Measurements from ENCODE around the gene SHROOM1.
"Not testable (repeated sequence)": the region's sequence is repeated elsewhere in the genome, so short reads cannot be mapped to it uniquely, and the experiment has no call there.

Gene SHROOM1

GRCh38 chr5:132804219-132804618, 26.2 kb downstream of the SHROOM1 start:
- DNase-seq, result not testable (repeated sequence)

DNA sequence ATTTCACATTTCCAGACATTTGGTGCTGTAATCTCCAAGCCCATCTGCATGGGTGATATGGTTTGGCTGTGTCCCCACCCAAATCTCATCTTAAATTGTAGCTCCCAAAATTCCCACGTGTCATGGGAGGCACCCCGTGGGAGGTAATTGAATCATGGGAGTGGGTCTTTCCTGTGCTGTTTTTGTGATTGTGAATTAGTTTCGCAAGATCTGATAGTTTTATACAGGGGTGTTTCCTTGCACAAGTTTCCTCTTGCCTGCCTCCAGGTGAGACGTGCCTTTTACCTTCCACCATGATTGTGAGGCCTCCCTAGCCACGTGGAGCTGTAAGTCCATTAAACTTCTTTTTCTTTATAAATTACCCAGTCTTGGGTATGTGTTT, 27.8 kb downstream of the SHROOM1 start:
- not testable (repeated sequence) for DNase-seq

GRCh38 chr5:132802044-132802684, 28.3 kb downstream of the SHROOM1 start:
- DNase-seq, result no peak

DNA sequence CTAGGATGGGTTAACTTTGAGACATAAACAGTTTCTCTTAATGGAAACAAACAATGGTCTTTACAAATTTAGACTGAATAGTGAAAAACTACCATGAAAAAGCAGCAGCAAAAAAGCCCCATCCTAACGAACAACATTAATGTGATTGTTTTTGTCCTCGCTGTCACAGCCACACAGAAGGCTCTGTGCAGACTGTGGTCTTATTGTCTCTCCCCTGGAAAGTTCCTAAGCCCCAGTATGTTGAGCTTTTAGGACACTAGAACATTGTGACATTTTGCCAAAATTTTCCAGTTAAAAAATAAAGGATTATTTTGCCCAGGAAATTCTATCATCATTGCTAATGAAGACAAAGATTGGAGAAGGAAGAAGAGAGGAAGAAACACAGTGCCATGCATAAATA, 29.9 kb downstream of the SHROOM1 start:
- DNase-seq, result no peak

DNA sequence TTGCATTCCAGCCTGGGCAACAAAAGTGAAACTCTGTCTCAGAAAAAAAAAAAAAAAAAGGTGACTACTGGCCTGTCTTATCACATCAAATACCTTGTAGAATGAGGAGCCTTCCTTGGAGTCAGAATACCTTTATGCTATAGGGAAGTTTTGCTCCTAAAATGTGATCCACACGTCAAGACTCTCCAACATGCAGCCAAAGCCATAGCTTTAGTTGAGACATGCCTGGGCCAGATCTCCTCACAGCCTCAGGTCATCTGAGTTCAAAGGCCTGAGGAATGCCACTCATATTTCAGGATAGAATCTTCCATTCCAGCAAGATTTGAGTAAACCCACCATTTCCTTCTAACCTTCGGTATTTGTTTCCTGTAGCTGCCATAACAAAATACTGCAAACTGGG, 31.1 kb downstream of the SHROOM1 start:
- DNase-seq, result no peak

GRCh38 chr5:132797651-132798050, 32.8 kb downstream of the SHROOM1 start:
- no peak for DNase-seq

DNA sequence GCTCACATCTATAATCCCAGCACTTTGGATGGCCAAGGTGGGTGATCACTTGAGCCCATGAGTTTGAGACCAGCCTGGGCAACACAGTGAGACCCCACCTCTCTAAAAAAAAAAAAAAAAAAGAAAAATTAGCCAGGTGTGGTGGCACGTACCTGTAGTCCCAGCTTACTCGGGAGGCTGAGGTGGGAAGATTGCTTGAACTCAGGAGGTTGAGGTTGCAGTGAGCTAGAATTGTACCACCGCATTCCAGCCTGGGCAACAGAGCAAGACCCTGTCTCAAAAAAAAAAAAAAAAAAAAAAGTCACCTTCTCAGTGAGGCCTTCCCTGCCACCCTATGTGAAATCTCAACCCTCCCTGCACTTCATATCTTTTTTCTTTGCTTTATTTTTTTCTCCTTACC, 39.4 kb downstream of the SHROOM1 start:
- DNase-seq, result no peak

DNA sequence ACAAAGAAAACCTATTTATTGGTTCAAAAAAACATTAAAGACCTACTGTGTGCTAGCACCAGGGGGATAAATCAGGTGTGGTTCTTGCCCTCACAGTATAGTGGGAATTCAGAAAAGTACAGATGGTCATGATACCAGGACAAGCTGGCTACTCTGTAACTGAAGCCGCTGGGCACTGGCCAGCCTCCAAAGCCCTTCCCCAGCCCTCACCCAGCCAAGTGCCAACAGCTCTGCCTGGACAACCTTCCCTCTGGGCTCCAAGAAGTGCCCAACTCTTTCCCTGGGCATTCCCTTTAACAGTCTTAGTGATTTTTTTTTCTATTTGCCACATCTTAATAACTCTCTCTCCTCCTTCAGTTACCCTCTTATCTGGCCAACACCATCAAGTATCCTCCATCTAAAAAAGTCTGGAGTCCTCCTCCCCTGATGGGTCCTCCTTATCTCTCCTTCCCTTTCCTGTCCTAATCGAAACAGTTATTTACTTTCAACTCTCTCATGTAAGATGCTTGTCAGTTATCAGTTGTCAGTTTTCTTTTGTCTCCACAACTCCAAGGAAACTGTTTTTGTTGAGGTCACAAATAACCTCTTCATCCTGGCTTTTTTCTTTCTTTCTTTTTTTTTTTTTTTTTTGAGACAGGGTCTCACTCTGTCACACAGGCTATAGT, 40.1 kb downstream of the SHROOM1 start:
- no peak for DNase-seq

GRCh38 chr5:132788990-132789886, 41.2 kb downstream of the SHROOM1 start:
- no peak for DNase-seq

DNA sequence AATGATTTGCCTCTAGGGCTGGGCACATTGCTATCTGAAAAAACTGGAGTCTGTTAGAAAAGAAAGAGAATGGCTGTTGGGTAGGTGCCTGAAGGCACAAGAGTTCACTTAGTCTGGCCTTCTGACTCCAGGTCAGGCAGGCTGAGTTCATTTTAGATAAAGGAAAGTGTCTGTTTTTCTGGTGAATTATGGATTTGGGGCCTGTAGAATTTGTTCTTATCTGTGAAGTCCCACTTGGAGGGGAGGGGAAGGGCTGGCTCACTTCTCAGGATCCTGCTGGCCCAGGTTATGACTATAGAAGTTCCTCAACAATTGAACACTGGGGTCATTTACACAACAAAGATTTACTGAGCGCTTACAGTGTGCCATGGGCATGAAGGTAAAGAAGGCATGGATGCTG, 41.9 kb downstream of the SHROOM1 start:
- no peak for DNase-seq

DNA sequence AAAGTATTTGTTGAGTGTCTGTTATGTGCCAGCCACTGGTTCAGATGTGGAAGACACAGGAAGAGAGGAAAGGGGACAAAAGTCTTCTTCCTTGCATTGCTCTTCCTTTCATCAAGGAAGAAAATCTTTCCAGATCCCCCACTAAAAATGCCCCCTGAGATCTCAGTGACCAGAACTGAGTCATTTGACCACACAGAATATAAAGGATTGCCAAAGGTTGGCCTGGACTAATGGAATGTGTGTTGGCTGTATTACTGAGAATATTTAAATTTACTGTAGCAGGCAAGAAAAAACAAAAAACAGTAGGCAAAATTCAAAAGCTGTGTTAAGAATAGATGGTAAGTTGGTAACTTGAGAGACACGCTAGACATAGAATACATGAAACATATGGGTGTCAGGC, 43.4 kb downstream of the SHROOM1 start:
- DNase-seq, result no peak

- DNase-seq, result no peak
Observed at GRCh38 chr5:132785864-132786263, 44.6 kb downstream of the SHROOM1 start.

DNA sequence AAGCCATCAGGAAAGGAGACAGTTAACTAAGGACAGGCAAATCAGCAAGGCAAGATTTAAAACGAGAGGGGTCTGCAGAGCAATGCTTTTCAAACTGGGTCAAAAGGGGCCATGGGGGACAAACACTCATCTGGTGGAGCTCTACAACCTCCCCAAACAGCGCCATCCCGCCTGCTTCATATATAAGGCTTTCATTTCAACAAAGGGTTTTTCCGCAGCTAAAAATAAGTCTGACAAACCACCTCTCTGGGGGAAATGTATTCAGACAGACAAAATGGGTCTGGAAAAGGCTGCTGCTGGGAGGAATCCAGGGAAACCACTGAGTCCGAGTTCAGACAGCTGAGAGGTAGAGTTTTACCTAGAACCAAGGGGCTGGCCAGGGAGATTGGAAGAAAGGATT, 45.1 kb downstream of the SHROOM1 start:
- no peak for DNase-seq

GRCh38 chr5:132782101-132782500, 48.3 kb downstream of the SHROOM1 start:
- DNase-seq, result no peak

GRCh38 chr5:132781029-132781428, 49.4 kb downstream of the SHROOM1 start:
- DNase-seq, result no peak

GRCh38 chr5:132780577-132780976, 49.9 kb downstream of the SHROOM1 start:
- DNase-seq, result no peak

GRCh38 chr5:132779961-132780360, 50.5 kb downstream of the SHROOM1 start:
- DNase-seq, result no peak

GRCh38 chr5:132778856-132779255, 51.6 kb downstream of the SHROOM1 start:
- DNase-seq, result no peak

DNA sequence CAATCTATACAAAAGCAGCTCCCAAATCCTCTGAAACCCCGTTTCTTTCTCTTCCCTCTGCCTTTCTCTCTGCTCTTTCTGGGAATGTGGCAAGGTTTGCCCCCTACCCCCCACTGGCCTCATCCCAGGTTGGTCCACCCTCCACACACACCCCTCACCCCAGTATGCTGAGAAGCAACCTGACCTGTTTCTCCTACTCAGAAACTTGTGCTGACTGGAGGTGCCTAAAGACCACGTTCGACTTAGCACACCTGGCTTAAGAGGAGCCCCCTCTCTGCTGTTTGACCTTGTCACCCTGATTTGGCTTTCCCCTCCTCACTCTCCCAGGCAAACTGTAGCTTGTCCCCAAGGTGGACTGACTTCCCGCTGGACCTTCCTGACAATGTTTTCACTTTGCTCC, 52.3 kb downstream of the SHROOM1 start:
- no peak for DNase-seq

DNA sequence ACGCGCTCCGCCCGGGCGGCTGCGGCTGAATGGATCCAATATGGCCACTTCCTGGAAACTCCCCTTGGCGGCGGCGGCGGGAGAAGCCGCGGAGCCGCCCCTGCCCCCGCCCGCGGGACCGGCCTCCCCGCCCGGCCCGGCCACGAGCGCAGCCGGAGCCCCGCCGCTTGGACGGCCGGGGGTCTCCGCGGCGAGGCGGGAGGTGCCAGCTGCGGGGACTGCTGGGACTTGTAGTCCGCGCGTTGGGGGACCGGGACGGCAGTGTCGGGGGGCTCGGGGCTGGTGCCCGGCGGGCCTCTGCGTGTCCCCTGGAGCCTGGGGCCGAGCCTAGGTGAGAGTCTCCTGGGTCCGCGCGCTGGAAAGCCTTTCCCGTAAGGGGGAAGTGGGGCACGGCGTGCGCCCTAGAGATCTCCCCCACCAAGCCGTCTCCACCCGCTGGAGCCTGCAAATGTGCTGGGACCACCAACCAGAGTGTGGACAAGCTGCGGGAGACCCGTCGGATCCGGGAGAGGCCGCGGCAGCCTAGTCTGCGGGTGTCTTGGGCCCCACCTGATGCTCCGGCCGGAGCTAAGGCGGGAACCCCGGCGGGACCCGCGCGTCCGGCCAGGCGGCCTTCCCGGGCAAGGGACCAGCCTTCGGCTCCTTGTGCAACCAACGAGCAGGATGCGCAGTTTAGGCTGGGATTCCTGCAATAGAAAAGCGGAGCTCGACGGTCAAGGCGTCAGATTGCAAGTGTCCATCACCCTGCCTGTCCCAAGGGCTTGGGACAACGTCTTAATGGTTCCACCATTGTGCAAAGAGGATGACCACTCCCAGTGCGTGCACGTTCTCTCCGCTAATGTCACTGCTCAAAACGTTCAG, 53.0 kb downstream of the SHROOM1 start, which contains the start of gene SEPTIN8:
TSS of gene SEPTIN8 (minus strand) at position 31 of the 861 bp plus-strand sequence. CDS start 102 bp downstream, outside the sequence.
- DNase-seq, result no peak

DNA sequence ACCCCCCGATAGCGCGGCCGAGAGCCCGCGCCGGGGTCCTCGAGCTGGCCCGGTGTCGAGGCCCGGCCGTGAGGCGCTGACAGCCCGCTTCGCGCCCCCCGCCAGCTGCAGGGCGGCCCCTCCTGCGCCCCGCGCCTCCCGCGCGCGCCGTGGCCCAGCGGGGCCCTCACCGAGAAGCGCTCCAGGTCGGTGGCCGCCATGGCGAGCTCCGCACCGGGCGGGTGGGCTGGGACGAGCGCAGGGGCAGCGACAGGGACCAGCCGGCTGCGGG, 53.6 kb downstream of the SHROOM1 start:
- DNase-seq, result no peak

DNA sequence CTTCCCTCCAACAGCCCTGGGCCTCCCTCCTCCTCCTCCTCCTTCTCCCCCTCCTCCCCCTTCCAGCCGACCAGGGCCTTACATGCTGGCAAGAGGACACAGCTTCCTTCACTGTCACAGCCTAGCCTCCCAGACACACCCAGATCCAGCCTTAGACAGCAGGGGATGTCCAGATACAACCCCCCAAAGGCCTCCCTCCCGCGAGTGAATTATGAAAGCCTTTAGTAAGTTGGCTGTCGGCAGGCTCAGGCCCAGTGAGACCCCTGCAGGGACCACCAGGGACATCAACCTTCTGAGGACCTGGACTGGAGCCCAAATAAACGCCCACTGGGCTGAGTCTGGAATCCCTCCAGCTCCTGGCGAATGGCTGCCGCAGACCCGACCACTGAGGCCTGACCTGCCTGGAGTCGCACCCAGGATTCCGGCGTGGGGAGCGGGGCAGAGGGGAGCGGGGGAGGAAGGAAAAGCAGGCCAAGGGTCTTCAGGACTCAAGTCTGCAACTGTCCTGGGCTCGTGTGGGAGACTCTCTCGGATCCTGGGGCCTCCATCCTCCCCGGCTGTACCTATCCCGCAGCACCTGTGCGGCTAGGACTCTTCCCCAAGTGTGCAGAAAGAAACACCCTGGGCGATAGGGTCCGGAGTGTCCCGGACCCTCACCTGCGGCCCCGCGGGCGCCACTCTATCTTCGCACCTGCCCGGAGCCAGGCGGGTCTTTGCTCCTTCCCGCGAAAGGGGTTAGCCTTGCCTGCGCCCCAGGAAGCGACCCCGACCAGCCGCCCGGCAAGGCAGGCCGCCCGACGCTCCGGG, 54.1 kb downstream of the SHROOM1 start:
- peak; percentile 11 for DNase-seq

All from NCI-H524 treated with DMSO at 0.1 percent for 48 hours (cell line).